HTR-8/SVneo (cell line): ENCODE results near the gene CLDN7.
A peak's percentile ranks its signal among the peaks of the same experiment; 100 is the strongest.

ENCODE experiments used
- DNase-seq: peaks from one replicate; pipeline ENCODE4 v3.0.0; 2011; ENCODE audit warnings: low spot score, mixed read lengths; ENCODE audit not compliant: insufficient read length
- FAIRE-seq: peaks from 2 replicates; lab custom pipeline; 2011; peaks lifted over from hg19 to GRCh38; lab: Jason Lieb, UNC

The CLDN7 gene

GRCh38 chr17:7289256-7290032 is 27.2 kb upstream of the CLDN7 start:
- no peak for DNase-seq
- no peak for FAIRE-seq

- no peak for FAIRE-seq
- no peak for DNase-seq
Observed at GRCh38 chr17:7285679-7286078, 23.4 kb upstream of the CLDN7 start.

GRCh38 chr17:7284911-7285310 is 22.6 kb upstream of the CLDN7 start:
- FAIRE-seq (no peak), DNase-seq (no peak)

GRCh38 chr17:7283471-7284216 is 21.4 kb upstream of the CLDN7 start:
- DNase-seq (no peak), FAIRE-seq (no peak)

- no peak for DNase-seq
- peak; percentile 4 for FAIRE-seq
Observed at GRCh38 chr17:7282752-7283321, 20.6 kb upstream of the CLDN7 start.

GRCh38 chr17:7281953-7282751 is 19.9 kb upstream of the CLDN7 start:
- FAIRE-seq = no peak
- no peak for DNase-seq

GRCh38 chr17:7281074-7281952 is 19.0 kb upstream of the CLDN7 start, which contains the start of gene SLC2A4:
Gene SLC2A4 (plus strand): TSS chr17:7281718. CDS start chr17:7281935, 217 bp downstream.
- DNase-seq = peak; percentile 97
- peak; percentile 86 for FAIRE-seq

- DNase-seq (peak; percentile 88), FAIRE-seq (peak; percentile 87)
Observed at GRCh38 chr17:7280519-7281073, 18.3 kb upstream of the CLDN7 start.

GRCh38 chr17:7279448-7279847 is 17.2 kb upstream of the CLDN7 start:
- no peak for FAIRE-seq
- no peak for DNase-seq

GRCh38 chr17:7266784-7267183 is 4.5 kb upstream of the CLDN7 start:
- DNase-seq = no peak
- no peak for FAIRE-seq

- DNase-seq (no peak), FAIRE-seq (no peak)
Observed at GRCh38 chr17:7263801-7264078, 1.5 kb upstream of the CLDN7 start.

- DNase-seq = no peak
- FAIRE-seq = peak; percentile 84
Observed at GRCh38 chr17:7262935-7263800, 890 bp upstream of the CLDN7 start.

GRCh38 chr17:7261379-7262191 is 693 bp downstream of the CLDN7 start:
- DNase-seq (no peak), FAIRE-seq (no peak)

GRCh38 chr17:7260651-7261378 is 1.5 kb downstream of the CLDN7 start:
- DNase-seq (no peak), FAIRE-seq (no peak)

GRCh38 chr17:7260151-7260550 is 2.1 kb downstream of the CLDN7 start:
- FAIRE-seq (no peak), DNase-seq (no peak)

- FAIRE-seq (no peak), DNase-seq (no peak)
Observed at GRCh38 chr17:7259555-7259889, 2.8 kb downstream of the CLDN7 start.
